GM18505 (cell line): ENCODE data around the gene ANGPTL8.

Experiments used
- ATAC-seq: cut with Tn5 transposase; IDR thresholded peaks from one replicate; pipeline ENCODE4 v1.9.1; 2021; ENCODE audit not compliant: unreplicated experiment
- POLR2A ChIP-seq: IDR thresholded peaks from 4 replicates; pipeline ENCODE4 v1.6.1; 2011; ENCODE audit warnings: borderline replicate concordance; ENCODE audit not compliant: insufficient read depth, insufficient read length; ENCODE audit errors: extremely low read depth

ANGPTL8 gene

DNA sequence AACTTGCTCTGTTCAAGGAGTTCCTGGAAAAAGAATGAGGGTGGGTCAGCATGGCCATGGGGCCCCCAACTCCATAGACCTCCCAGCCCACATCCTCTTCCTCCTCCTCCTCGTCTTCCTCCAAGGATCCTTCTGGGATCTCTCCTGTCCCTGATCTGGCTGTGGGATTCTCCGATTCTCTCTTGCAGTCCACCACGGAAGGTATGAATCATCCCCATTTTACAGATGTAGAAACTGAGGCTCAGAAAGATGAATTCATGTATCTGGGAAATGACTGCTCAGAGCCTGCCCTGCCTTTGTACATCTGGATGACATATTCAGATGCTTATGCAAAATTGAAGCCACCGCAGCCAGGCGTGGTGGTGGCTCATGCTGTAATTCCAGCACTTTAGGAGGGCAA is 39.9 kb upstream of the ANGPTL8 start:
- ATAC-seq = no peak
- no peak for TF ChIP-seq POLR2A

DNA sequence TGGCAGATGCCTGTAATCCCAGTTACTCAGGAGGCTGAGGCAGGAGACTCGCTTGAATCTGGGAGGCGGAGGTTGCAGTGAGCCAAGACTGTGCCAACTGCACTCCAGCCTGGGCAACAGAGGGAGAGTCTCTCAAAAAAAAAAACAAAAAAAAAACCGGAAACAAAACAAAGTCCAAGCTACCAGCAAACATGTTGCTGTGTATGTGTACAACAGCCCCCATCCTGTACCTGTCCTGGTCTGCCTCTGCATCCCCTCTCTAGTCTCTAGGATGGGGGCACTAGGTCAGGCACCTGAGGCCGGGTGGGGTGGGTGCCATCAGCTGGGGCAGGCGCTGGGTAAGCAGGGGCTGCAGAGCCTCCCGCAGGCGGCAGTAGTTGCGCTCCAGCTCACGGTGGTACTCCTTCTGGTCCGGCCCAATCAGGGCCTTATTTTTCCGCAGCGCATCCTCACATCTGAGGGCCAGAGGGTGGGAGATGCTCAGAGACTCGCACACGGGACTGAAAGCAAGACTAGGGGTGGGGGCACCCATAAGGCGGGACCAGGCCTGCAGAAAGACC is 39.3 kb upstream of the ANGPTL8 start:
- no peak for TF ChIP-seq POLR2A
- no peak for ATAC-seq

DNA sequence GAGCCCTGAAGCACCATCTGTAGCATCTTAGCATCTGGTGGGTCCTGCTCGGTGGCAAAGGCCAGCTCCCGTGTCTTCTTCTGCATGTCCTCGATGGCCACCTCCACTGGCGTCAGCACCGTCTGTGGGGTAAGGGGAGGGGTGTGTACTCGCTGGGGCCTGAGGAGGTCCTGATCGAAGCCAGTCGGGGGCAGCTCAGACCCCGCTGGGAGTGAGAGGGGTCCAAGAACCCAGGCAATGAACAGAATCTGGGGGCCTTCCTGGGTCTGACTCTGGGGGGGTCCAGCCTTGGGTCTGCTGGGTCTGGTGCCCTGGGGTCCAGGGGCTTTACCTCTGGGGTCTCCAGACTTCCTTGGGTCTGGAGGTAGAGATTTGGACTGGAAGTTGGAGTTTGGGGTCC is 38.5 kb upstream of the ANGPTL8 start:
- no peak for TF ChIP-seq POLR2A
- ATAC-seq = no peak

DNA sequence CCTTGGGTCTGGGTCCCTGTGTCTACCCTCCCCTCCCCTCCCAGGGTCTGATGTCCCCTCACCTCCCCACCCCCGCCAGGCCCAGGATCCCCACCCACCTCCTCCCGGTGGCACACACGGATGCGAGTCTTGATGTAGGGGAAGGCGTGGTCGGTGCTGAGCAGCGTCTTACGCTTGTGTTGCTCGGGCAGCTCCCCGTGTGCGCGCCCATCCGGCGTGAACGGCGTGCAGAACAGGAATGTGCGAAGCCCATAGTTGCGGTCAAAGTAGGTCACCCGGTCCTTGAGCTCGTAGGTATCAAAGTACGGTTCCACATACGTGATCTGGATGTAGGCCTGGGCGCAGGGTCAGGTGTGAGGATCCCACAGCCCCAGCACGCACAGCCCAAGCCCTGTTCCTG is 37.6 kb upstream of the ANGPTL8 start:
- TF ChIP-seq POLR2A = no peak
- no peak for ATAC-seq

DNA sequence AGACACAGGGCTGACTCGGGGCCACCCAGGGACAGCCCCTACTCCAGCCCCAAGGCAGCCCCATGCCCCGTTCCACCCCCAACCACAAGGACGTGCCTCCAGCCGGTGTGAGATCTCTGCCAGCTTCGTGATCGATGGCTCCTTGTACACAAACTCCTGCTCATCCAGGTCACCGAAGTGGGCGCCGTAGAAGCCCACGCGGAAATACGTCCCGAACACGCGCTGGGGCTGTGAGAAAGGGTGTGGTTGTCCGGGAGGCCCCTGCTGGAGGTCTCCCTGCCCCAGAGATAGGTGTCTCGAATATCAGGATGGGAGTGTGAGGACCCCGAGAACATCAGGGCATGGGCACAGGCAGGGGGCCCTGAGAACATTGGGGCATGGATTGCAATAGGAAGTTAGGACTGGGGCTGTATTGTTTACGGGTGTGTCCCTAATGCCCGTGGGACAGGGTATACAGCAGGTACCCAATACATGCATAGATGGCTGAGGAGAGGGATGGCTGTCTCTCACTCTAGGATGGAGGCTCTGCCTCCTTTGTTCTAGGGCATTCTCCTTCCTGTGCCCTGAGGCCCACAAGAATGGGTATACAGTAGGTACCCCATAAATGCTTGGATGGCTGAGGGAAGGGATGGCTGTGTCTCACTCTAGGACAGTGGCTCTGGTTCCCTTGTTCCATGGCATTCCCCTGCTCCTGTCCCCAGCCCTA is 36.8 kb upstream of the ANGPTL8 start:
- no peak for ATAC-seq

DNA sequence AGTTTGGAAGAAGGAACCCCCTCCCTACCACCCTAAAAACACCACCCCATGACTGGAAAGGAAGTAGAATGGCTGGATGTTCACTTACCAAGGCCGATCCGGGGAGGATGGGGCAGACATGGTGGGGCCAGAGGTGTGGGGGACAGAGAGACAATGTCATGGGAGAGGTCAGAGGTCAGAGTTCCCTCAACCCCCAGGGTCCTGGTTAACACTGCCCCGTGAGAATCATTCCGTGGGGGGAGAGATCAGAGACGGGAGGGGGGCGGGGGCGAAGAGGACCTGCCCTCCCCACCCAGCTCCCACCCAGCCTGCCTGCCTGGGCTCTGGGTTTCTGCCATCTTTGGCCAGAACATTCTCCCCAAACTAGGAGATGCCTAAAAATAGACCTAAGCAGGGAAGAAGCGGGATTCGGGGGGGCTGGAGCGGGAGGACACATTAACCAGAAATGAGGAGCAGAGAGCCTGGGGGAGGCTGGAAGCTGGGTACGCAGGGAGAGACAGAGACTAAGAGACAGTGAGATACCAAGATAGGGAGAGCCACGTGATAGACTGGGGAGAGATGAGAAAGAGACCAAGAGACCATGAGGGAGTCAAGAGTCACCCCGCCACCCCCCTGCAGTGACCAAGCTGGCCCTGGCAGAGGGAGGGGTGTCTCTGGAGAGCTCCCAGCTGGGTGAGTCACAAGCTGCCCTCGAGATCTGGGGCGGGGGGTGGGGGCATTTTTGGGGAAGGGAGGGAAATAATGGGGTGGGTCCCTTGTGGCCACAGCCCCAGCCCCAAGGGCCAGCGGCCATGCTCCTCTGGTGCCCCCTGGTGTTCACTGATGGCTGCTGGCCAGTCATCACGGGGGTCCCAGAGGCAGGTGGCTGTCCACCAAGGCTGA is 36.0 kb upstream of the ANGPTL8 start:
- ATAC-seq = no peak
- TF ChIP-seq POLR2A = no peak

More for the DNA sequence above, 36.8 kb upstream of the ANGPTL8 start:
- no peak for TF ChIP-seq POLR2A

DNA sequence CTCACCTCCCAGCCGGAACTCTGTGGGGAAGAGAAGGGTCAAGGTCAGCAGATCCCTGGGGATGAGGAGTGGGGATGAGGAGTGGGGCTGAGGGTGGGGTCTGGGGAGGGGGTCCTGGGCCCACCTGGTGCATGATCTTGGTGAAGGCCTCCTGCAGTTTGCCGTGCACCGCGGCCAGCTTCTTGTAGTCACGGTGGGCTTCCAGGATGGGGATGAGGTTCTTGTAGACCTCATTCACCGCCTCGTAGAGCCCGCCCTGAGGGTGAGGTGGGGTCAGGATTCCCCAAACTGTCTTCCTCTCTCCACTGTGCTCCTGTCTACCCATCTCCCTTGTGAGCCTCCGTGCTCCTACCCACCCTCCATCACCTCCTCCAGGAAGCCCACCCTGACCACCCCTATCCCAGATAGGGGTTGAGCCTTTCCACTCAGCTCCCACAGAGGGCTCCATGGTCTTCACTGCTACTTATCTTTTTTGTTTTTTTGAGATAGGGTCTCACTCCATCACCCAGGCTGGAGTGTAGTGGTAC is 35.3 kb upstream of the ANGPTL8 start:
- TF ChIP-seq POLR2A = no peak
- ATAC-seq = no peak

DNA sequence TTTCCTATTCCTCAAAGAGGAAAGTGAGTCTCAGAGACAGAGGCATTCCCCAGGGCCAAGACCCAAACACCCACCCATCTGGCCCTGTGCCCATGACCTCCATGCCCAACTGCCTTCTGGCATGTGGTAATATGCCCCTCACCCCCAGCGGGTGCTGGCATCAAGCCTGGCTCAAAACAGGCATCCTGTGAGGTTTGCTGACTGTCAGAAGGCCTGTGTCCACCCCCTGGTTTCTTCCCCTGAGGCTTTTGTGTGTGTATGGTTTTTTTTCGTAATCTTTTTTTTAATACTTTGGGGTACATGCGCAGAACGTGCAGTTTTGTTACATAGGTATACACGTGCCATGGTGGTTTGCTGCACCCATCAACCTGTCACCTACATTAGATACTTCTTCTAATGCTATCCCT is 34.5 kb upstream of the ANGPTL8 start:
- no peak for ATAC-seq
- no peak for TF ChIP-seq POLR2A

DNA sequence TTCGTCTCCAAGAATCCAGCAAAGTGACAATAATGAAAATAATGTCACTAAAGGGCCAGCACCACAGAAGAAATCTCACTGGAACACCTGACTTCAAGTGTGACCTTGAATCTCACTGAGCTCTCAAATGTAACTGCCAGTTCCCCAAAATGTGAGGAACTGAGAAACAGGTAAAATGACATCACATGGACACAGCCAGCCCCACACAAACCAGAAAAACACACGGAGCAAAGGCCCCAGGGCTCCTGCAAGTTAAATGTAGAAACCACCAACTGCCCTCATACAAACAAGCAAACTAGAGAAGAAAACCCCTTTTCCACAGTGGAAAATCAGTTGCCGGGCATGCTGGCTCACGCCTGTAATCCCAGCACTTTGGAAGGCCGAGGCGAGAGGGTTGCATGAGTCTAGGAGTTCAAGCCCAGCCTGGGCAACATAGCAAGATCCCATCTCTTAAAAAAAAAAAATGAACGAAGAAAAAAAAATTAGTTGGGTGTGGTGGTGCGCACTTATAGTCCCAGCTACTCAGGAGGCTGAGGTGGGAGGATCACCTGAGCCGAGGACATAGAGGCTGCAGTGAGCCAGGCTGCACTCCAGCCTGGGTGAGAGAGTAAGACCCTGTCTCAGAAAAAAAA is 33.4 kb upstream of the ANGPTL8 start:
- peak; percentile 60 for ATAC-seq
- no peak for TF ChIP-seq POLR2A

DNA sequence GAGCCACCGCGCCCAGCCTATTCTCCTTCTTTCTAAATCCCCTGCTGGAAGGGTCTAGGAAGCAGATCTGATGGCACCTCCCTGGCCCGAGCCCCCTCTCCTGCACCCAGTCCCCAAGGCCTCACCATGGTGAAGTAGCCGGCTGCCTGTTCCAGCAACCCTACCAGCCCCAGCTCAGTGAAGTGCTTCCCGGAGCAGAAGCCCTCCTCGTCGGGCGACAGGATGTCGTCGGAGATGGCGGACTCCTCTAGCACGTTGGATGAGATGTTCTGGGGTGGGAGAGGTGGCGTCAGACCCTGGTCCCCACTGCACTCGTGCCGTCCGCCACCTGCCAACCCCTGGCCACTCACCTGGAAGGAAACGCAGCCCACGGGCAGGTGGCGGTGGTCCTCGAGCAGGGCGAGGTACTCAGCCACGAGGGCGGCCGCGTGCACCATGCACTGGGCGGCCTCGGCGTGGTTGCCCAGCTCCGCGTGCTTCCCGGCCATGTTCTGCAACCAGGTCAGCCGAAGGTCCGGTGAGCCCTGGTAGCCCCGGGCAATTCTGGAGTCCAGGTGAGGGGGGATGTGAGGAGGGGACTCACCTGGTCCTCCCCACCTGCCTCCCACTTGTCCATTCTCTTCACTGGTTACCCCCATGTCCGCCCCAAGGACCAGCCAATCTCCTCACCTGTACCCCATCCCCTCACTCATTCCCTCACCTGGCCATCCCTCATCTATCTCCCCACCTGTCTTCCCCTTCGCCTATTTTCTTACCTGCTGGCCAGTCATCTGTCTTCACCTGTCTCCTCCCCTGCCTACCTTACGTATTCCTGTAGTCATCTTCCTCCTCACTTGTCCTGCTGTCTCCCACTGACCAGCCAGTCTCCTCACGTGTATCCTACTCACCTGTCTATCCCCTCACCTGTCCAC is 30.6 kb upstream of the ANGPTL8 start:
- ATAC-seq = no peak
- TF ChIP-seq POLR2A = no peak

DNA sequence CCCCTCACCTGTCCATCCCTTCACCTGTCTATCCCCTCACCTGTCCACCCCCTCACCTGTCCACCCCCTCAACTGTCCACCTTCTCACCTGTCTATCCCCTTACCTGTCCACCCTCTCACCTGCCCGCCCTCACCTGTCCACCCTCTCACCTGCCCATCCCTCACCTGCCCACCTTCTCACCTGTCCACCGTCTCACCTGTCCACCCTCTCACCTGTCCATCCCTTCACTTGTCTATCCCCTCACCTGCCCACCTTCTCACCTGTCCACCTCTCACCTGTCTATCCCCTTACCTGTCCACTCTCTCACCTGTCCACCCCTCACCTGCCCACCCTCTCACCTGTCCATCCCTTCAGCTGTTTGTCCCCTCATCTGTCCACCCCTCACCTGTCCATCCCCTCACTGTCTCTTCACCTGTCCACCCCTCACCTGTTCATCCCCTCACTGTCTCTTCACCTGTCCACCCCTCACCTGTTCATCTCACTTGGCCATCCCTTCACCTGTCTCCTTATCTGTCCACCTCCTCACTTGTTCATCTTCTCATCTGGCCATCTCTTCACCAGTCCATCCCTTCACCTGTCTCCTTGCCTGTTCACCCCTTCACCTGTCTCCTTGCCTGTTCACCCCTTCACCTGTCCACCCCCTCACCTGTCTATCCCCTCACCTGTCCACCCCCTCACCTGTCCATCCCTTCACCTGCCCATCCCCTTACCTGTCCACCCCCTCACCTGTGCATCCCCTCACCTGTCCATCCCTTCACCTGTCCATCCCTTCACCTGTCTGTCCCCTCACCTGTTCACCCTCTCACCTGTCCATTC is 29.4 kb upstream of the ANGPTL8 start:
- TF ChIP-seq POLR2A = no peak
- no peak for ATAC-seq

DNA sequence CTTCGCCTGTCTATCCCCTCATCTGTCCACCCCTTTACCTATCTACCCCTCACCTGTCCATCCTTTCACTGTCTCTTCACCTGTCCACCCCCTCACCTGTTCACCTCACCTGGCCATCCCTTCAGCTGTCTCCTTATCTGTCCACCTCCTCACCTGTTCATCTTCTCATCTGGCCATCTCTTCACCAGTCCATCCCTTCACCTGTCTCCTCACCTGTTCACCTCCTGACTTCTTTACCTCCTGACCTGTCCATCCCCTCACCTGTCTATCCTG is 28.8 kb upstream of the ANGPTL8 start:
- TF ChIP-seq POLR2A = no peak
- no peak for ATAC-seq
